RCC 7860 (cell line): ENCODE data around the gene TGFBR3.

Experiments used
- DNase-seq: peaks from one replicate; pipeline ENCODE4 v3.0.0-alpha.2; 2015; ENCODE audit warnings: low spot score
- FAIRE-seq: peaks from 2 replicates; lab custom pipeline; 2012; peaks lifted over from hg19 to GRCh38; lab: Jason Lieb, UNC

Gene TGFBR3

DNA sequence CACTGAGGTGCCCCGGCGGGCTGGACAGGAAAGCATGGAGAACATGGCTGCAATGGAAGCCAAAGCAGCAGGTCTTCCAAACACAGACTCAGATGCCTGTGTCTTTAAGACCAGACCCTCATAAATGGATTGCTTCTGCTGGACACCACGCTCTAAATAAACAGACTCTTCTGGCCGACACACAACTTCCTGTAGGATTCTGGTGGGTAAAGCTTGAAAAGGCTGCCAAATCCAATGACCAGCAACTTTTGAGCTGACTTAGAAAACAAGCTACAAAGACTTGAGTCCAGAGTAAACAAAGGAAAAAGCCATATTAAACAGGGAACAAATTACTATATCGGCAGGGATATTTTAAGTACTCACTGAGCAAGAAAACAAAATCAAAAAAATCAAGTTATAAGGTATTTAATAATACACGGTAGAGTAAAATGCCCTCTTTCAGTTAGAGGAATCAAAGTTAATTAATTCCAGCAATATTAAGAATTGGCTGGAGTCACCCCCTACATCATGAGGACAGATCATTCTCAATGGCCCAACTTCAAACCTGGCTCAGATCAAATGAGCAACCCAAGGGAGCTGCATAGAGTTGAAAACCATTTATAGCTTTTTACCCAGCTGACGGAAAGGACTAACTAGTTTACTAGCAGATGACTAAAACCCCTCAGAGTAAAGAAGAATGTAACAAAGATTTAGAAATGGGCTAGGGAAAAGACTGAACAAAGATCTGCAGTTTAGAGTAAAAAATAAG is 102.4 kb downstream of the TGFBR3 start:
- FAIRE-seq, result no peak
- DNase-seq, result no peak

DNA sequence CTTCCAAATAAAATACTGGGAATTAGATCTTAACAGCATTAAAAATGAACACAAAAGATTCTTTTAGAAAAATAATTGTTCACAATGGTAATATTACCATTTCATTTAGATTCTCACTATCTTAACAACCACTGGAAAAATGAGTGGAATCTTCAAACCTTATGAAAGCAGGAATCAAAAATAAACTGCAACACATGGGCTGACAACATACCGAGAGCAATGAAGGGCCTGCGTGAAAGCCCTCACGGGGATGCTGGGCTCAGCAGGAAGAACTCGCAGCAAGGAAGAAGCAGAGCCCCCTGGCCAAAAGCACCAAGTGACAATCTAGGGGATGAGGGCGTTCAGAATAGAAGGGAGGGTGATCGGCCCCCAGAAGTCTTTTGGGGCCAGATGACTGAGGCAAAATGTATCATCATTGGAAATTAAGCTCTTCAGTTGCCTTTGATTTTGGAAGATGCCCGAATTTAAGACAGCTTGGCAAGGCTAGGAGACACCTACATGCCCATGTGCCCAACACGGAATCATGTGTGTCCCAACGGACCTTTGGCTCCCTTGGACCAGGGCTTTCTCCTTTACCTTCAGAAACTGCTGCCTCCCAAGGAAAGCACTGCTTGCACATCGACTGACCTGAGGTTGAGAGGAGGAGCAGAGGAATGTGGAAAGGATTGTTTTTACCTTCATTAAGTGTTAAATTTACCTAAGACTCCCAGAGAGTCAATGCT is 103.9 kb downstream of the TGFBR3 start:
- DNase-seq (no peak), FAIRE-seq (no peak)

GRCh38 chr1:91781371-91781825 is 104.6 kb downstream of the TGFBR3 start:
- FAIRE-seq, result no peak
- no peak for DNase-seq

- DNase-seq, result no peak
Observed at GRCh38 chr1:91779548-91780021, 106.4 kb downstream of the TGFBR3 start.

DNA sequence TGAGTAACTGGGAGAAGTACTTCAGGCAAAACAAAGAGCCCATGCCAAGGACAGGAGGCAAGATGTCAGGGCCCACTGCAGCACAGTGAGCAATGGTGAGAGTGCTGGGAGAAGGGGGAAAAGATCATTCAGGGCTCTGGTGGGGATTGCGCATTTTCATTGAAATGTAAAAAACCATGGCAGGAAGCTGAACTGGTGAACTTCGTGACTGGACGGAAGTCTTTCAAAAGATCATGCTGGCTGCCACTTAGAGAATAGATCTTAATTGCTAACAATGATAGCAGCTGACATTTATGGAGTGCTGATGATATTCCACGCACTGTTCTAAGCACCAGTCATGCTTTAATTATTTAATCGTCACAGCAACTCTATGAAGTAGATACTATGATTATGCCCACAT is 107.0 kb downstream of the TGFBR3 start:
- no peak for DNase-seq
- FAIRE-seq, result no peak

More at GRCh38 chr1:91779548-91780021, 106.4 kb downstream of the TGFBR3 start:
- no peak for FAIRE-seq

DNA sequence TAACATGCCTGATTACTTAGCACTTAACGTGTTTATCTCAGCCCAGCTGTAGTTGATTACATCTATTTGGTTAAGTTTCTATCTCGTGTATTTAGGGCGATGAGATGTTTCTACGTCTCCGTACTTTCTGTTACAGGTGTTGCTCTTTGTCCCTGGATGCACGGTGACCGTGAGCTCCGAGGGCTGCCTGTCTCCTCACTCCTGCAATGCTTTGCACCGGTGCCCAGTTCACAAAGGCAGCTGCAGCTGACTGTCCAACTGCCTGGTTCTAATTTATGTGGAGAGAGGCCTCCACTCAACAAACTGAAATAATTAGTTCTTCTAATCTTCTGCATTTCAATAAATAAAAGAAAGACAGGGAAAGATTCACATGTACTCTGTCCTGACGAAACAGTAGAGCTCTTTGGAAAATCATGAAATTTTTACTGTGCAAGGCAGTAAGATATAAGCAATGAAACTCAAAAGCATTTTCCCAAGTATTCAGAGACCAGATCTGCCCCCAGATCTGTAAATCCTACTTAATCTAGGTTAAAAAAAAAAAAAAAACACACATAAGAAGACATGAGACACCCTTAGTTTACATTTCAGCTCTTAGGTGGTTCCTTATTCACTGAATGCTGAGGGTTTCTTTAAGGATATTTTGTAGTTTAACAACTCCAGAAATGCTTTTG is 108.2 kb downstream of the TGFBR3 start:
- DNase-seq (no peak), FAIRE-seq (no peak)

DNA sequence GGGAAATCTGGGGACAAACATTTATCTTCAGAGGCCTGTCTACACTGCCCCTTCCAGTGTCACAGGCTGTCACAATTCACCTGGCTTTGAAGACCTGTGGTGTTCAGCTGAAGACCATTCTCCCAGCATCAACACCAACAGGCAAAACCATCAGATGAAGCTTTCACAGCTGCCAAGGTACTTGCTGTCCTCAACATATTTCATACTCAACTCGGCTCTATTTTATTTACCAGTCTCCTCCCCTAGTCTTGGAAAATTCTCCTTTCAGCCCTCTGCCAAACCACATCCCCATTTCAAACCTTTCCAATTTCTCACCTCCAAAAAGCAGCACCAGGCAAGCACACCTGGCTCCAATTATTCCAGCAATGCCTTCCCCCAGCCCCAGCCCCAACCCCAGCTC is 108.8 kb downstream of the TGFBR3 start:
- DNase-seq (no peak), FAIRE-seq (no peak)

DNA sequence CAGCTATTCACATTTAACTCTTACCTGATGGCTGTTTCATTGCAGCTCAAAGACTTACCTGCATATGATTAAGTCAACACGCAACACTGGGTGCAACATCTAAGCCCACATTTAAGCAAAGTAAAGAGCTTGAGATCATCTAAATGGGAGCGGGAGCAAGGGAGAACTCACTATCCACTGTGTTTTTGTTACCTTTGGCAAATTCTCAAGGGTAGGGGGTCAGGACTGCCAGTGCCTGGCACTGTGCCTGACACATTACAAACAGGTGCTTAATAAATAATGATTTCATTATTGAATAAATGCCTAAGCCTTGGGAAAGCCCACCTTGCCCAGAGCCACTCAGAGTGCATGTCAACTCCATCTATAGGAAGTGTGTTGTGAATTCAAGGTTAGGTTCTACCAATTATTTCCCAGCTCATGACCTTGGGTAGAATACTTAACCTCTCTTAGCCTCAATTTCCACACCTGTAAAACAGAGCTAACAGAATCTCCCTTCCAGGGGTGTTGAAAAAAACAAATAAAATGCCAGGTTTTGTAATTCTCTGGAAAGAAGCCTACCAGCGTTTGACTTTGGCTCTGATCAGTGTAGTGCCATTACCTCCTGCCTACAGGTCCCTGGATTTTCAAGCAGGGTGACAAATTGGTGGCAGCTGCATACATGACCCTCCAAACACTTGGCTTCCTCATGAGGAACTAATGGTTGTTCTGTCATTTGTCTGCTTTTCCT is 109.7 kb downstream of the TGFBR3 start:
- FAIRE-seq (no peak), DNase-seq (no peak)

DNA sequence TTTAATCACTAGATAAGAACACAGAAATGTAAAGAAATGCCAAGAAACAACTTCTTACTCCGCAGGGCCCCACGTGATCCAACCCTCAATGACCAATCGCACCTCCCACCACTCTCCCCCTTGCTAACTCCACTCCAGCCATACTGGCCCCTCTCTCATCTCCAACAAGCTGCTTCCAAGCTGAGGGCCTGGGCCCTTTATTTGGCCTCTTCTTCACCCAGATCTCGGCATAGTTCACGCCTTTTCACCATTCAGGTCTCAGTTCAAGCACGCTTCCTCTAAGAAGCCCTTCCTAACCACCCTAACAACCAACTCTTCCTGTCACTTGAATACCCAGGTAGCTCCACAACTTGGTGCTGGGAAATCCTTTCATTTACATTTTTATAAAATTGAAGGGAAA is 110.7 kb downstream of the TGFBR3 start:
- no peak for DNase-seq
- FAIRE-seq, result no peak

GRCh38 chr1:91774520-91775203 is 111.3 kb downstream of the TGFBR3 start:
- DNase-seq, result no peak
- FAIRE-seq, result no peak

- FAIRE-seq (no peak), DNase-seq (no peak)
Observed at GRCh38 chr1:91771717-91772116, 114.2 kb downstream of the TGFBR3 start.

- no peak for FAIRE-seq
- DNase-seq, result no peak
Observed at GRCh38 chr1:91770667-91771268, 115.2 kb downstream of the TGFBR3 start.

GRCh38 chr1:91769742-91770141 is 116.2 kb downstream of the TGFBR3 start:
- DNase-seq (no peak), FAIRE-seq (no peak)

DNA sequence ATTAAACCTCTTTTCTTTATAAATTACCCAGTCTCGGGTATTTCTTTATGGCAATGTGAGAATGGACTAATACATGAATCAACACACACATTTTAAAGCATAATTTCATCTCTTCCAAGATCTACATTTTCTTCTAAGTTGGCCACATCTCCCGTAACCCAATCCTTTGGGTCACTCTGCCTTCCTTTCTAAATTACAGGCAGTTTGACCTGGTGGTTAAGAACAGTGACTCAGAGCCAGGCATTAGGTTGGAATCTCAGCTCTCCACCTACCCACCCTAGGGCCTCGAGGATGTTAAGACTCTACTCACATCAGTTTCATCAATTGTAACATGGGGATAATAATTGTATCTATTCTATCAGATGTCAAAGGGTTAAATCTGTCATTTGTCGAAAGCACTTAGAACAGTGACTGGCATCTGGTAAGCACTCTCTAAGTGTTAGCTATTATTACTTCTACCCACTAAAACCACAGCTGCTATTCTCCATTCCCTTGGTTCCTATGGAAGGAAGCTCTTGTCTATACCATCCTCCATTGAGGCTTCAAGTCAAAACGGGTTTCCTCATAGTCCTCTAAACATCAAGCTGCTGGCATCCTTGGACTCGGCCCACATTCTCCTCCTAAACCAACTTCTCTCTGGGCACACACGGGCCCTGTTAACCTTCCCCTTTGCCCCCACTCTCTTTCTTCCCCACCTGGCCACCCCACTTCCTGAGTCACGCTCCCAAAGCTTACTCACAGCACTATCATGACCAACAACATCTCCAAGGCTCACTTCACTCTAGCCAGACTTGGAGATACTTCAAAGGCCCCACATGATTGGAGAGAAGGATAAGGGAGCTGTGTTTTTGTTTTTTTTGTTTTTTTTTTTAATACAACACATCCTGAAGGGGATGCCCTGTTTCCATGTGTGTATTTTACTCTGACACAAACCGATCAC is 116.9 kb downstream of the TGFBR3 start:
- DNase-seq, result no peak
- FAIRE-seq, result no peak

DNA sequence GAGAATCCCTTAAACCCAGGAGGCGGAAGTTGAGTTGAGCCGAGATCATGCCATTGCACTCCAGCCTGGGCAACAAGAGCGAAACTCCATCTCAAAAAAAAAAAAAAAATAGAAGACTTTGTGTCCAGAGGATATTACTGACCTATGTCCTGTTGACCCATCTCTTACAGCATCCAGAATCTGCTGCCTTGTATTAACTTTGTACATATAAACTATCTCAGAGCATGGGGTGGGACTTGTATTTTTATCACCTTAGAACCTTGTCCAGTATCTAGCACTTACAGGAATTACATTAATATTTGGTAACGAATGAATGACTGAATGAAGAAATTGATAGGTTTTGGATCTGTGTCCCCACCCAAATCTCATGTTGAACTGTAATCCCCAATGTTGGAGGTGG is 117.8 kb downstream of the TGFBR3 start:
- no peak for DNase-seq
- no peak for FAIRE-seq

GRCh38 chr1:91766883-91767282 is 119.1 kb downstream of the TGFBR3 start:
- FAIRE-seq (no peak), DNase-seq (no peak)

GRCh38 chr1:91765880-91766443 is 120.0 kb downstream of the TGFBR3 start:
- DNase-seq (no peak), FAIRE-seq (no peak)

DNA sequence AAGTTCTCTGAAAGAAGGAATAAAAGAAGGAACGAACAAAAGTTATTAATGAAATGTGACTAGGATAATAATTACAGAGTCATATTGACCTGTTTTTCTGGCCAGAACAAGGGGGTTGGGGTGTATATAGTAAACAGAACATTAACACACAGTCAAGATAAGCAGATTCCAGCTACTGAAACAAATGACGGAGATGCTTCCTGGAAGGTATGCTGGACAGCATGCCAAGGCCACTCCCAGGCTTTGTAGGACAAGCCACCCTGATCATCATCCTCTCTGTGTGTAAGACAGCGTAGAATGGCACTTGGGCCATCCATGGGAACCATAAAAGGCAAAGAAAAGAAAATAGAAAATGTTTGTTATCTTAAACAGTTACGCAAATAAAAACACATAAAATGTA is 120.7 kb downstream of the TGFBR3 start:
- DNase-seq, result no peak
- FAIRE-seq, result no peak
